Activated naive CD8-positive, alpha-beta T cell treated with anti-CD3 and anti-CD28 coated beads, Interleukin-2, amount 50 U/mL, for 24 hours (primary cell): ENCODE data around the gene BICRAL.
"Not testable (repeated sequence)": the region's sequence is repeated elsewhere in the genome, so short reads cannot be mapped to it uniquely, and the experiment has no call there.

Source experiments
- ATAC-seq: fragments of 150-1000 bp; cut with Tn5 transposase; one replicate; pipeline ENCODE4 v1.10.0; 2021
- DNase-seq: peaks from one replicate; pipeline ENCODE4 v3.0.0; 2021
- H3K27ac Mint-ChIP-seq: one replicate; pipeline ENCODE4 v1.8.0; 2021; ENCODE audit warnings: mild to moderate bottlenecking, mixed read lengths
- H3K27me3 Mint-ChIP-seq: one replicate; pipeline ENCODE4 v1.8.0; 2021; ENCODE audit warnings: mixed read lengths
- H3K36me3 Mint-ChIP-seq: one replicate; pipeline ENCODE4 v1.8.0; 2021; ENCODE audit warnings: low read depth, mixed read lengths
- H3K4me1 Mint-ChIP-seq: one replicate; pipeline ENCODE4 v1.8.0; 2021; ENCODE audit warnings: mixed read lengths
- H3K4me3 Mint-ChIP-seq: one replicate; pipeline ENCODE4 v1.8.0; 2021; ENCODE audit warnings: mild to moderate bottlenecking, moderate library complexity, mixed read lengths
- H3K9me3 Mint-ChIP-seq: one replicate; pipeline ENCODE4 v1.8.0; 2021; ENCODE audit warnings: mixed read lengths

BICRAL gene

DNA sequence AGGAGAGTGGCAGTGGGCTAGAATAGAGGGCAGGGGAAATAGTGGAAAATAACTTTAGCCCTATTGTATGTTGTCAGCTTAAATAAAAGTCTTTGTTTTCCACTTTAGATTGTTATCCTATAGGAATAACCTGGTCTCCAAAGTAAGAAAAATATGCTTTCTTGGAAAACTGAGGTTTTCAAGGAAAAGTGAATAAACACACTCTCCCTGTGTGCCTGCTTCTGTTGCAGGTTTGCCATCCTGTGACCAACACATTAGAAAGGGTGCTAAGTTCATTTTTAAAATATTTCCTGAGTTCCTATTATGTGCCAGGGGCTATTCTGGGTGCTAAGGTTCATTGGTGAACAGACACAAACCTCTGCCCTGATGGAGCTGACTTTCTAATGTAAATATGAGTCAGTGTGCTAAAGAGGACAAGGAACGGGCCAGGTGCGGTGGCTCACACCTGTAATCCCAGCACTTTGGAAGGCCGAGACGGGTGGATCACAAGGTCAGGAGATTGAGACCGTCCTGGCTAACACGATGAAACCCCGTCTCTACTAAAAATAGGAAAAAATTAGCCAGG, 23.5 kb downstream of the BICRAL start:
- no peaks in the 10 kb centered on the region for H3K9me3 Mint-ChIP-seq
- H3K27ac Mint-ChIP-seq: no peak overlapping the region
- no peaks in the 10 kb centered on the region for H3K4me1 Mint-ChIP-seq
- H3K4me3 Mint-ChIP-seq: no peak overlapping the region
- DNase-seq (no peak), ATAC-seq (no peak)
- no peaks in the 10 kb centered on the region for H3K27me3 Mint-ChIP-seq
- H3K36me3 Mint-ChIP-seq: peaks cover 3% of the 10 kb centered on the region

- ATAC-seq, H3K36me3 Mint-ChIP-seq, H3K27me3 Mint-ChIP-seq, H3K9me3 Mint-ChIP-seq, H3K4me1 Mint-ChIP-seq, H3K27ac Mint-ChIP-seq, DNase-seq, H3K4me3 Mint-ChIP-seq: not testable (repeated sequence)
Observed at GRCh38 chr6:42806359-42806758, 24.5 kb downstream of the BICRAL start.

DNA sequence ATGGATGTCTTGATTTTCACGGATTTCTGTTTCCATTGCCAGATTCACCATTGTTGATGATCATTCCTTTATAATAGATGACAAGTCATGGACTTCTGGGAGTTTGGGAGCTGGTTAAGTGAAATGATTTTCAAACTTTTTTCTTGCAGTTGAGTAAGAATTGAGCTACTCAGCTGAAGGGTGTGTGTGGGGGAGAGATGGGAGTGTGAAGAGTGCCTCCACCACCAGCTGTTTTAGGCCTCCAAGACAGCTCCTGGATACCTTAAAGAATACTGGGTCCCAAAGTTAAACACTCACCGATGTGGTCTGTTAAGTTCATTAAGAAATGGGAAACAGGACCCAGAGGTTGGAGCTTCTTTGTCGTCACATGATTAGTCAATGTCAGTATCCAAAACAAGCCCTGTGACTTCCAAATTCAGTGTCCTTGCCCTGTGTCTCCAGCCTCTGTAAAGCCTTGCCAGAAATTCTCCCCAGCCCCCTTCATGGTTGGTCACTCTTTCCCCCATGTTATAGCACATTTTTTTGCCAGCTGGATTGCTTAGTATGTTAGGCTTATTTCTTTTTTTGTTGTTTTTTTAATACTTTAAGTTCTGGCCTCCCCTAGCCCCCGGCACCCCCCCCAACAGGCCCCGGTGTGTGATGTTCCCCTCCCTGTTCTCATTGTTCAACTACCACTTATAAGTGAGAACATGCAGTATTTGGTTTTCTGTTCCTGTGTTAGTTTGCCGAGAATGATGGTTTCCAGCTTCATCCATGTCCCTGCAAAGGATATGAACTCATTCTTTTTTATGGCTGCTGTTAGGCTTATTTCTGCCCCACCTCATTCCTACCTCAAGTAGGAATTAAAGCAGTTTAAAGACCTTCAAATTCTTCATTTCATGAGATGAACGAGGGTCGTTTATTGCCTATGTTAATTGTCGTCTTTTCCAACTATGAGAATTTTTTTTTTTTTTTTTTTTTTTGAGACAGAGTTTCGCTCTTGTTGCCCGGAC, 26.9 kb downstream of the BICRAL start:
- no peak overlapping the region for H3K4me3 Mint-ChIP-seq
- H3K27me3 Mint-ChIP-seq: no peaks in the 10 kb centered on the region
- no peak for ATAC-seq

GRCh38 chr6:42813074-42813645, 31.3 kb downstream of the BICRAL start:
- no peak for DNase-seq
- H3K36me3 Mint-ChIP-seq: peaks cover 4% of the 10 kb centered on the region
- H3K27ac Mint-ChIP-seq: peak overlapping the region; percentile 83
- peaks cover 24% of the 10 kb centered on the region for H3K4me1 Mint-ChIP-seq
- ATAC-seq: peak; percentile 46
- no peaks in the 10 kb centered on the region for H3K27me3 Mint-ChIP-seq
- no peaks in the 10 kb centered on the region for H3K9me3 Mint-ChIP-seq
- no peak overlapping the region for H3K4me3 Mint-ChIP-seq

More for the DNA sequence above, 26.9 kb downstream of the BICRAL start:
- Mint-ChIP-seq H3K4me1 (peaks cover 15% of the 10 kb centered on the region), H3K27ac (no peak overlapping the region), H3K9me3 (no peaks in the 10 kb centered on the region), H3K36me3 (peaks cover 4% of the 10 kb centered on the region)
- DNase-seq: no peak

DNA sequence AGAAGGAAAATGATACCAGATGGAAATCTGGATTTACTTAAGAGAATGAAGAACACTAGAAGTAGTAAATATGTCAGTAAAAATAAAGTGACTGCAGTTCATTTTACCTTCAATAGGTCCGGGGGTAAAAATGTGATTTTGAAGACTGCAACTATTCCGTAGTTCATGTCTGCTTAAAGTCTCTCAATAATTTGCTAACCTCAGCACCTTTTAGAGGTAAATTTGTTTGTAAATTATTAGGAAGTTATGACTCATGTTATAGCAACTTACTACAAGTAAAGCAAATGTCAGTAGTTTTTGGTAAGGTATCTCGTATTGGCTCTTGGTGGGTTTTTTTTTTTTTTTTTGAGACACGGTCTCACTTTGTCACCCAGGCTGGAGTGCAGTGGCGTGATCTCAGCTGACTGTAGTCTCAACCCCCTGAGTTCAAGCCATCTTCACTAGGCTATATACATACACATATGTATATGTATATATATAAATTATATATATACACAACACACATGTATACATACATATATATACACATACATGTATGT, 32.1 kb downstream of the BICRAL start:
- peak; percentile 33 for ATAC-seq
- DNase-seq: no peak
- no peaks in the 10 kb centered on the region for H3K27me3 Mint-ChIP-seq
- no peak overlapping the region for H3K4me3 Mint-ChIP-seq
- H3K9me3 Mint-ChIP-seq: no peaks in the 10 kb centered on the region
- H3K36me3 Mint-ChIP-seq: peaks cover 2% of the 10 kb centered on the region
- peak overlapping the region; percentile 83 for H3K27ac Mint-ChIP-seq
- peaks cover 31% of the 10 kb centered on the region for H3K4me1 Mint-ChIP-seq

DNA sequence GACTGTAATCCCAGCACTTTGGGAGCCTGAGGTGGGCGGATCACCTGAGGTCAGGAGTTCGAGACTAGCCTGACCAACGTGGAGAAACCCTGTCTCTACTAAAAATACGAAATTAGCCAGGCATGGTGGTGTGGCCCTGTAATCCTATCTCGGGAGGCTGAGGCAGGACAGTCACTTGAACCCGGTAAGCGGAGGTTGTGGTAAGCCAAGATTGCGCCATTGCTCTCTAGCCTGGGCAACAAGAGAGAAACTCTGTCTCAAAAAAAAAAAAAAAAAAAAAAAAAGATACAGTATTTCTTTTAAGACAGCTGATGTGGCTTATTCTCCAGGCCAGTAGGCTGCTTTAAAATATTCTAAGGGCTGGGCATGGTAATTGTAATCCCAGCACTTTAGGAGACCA, 33.9 kb downstream of the BICRAL start:
- not testable (repeated sequence) for H3K27me3 Mint-ChIP-seq, H3K9me3 Mint-ChIP-seq, H3K36me3 Mint-ChIP-seq, DNase-seq, ATAC-seq, H3K4me3 Mint-ChIP-seq, H3K27ac Mint-ChIP-seq
- H3K4me1 Mint-ChIP-seq: peaks cover 47% of the 10 kb centered on the region

GRCh38 chr6:42817907-42818306, 36.1 kb downstream of the BICRAL start:
- Mint-ChIP-seq H3K4me1 (peaks cover 51% of the 10 kb centered on the region), H3K27ac (no peak overlapping the region), H3K36me3 (no peaks in the 10 kb centered on the region), H3K9me3 (no peaks in the 10 kb centered on the region), H3K4me3 (no peak overlapping the region), H3K27me3 (no peaks in the 10 kb centered on the region)
- no peak for DNase-seq
- ATAC-seq: no peak

- H3K27me3 Mint-ChIP-seq: no peaks in the 10 kb centered on the region
- DNase-seq: no peak
Observed at GRCh38 chr6:42818416-42818815, 36.6 kb downstream of the BICRAL start.

DNA sequence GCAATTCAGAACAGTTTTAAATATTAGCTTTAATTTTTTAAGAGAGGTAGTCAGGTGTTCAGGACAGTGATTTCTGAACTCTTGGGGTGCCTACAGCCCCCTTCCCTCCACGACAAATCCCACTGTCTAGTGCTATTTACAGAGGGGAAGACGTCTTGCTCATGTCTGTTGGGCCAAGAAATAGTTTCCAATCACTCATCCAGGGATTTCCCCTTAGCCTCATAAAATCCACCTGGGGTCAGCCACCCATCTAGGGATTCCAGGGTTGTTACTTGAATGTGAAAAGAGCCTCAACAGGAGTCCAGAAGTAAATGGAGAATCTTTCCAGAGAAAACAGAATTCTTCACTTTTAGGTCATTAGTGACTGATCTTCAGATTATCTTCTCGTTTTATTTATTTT, 37.0 kb downstream of the BICRAL start:
- H3K9me3 Mint-ChIP-seq: no peaks in the 10 kb centered on the region
- peaks cover 41% of the 10 kb centered on the region for H3K4me1 Mint-ChIP-seq
- no peaks in the 10 kb centered on the region for H3K36me3 Mint-ChIP-seq
- no peaks in the 10 kb centered on the region for H3K27me3 Mint-ChIP-seq
- DNase-seq (no peak), ATAC-seq (peak; percentile 75)
- no peak overlapping the region for H3K4me3 Mint-ChIP-seq
- H3K27ac Mint-ChIP-seq: peak overlapping the region; percentile 62

More at GRCh38 chr6:42818416-42818815, 36.6 kb downstream of the BICRAL start:
- peak overlapping the region; percentile 62 for H3K27ac Mint-ChIP-seq
- no peaks in the 10 kb centered on the region for H3K36me3 Mint-ChIP-seq
- H3K9me3 Mint-ChIP-seq: no peaks in the 10 kb centered on the region
- peaks cover 45% of the 10 kb centered on the region for H3K4me1 Mint-ChIP-seq
- H3K4me3 Mint-ChIP-seq: no peak overlapping the region
- ATAC-seq: no peak

DNA sequence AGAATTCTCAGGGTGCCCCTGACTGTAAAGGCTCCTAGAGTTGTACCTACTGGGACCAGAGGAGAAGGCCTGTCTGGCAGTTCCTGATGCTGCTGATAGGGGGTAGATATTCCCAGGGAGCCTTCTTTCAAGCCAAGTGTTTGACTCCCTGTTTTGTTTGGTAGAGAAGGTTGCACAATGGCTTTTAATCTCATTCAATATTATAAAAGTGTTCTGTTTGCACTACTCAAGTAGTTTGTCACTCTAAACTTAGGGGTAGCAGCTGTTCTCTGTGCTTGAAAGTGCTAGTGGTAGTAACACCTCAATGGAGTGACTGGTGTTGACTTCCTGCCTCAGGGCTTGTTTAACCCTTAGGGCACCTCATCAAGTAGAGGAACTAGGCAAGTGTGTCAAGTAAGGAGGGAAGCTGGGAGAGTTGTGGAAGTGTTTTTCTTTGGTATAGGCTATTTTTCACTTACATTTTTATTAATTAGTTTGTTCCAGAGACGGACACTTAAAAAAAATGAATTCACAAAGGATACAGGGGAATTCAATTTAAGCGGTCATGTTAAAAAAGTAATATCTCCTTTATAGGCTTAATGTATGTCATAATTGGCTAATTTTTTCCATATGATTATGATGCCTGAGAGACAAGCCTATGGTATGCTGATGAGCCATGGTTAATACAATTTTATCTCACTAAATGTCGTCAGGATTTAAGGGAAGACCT, 38.1 kb downstream of the BICRAL start:
- no peak for DNase-seq
- no peaks in the 10 kb centered on the region for H3K36me3 Mint-ChIP-seq
- H3K27me3 Mint-ChIP-seq: no peaks in the 10 kb centered on the region
- no peaks in the 10 kb centered on the region for H3K9me3 Mint-ChIP-seq
- ATAC-seq: peak; percentile 80
- peaks cover 35% of the 10 kb centered on the region for H3K4me1 Mint-ChIP-seq
- H3K4me3 Mint-ChIP-seq: no peak overlapping the region
- peak overlapping the region; percentile 70 for H3K27ac Mint-ChIP-seq

DNA sequence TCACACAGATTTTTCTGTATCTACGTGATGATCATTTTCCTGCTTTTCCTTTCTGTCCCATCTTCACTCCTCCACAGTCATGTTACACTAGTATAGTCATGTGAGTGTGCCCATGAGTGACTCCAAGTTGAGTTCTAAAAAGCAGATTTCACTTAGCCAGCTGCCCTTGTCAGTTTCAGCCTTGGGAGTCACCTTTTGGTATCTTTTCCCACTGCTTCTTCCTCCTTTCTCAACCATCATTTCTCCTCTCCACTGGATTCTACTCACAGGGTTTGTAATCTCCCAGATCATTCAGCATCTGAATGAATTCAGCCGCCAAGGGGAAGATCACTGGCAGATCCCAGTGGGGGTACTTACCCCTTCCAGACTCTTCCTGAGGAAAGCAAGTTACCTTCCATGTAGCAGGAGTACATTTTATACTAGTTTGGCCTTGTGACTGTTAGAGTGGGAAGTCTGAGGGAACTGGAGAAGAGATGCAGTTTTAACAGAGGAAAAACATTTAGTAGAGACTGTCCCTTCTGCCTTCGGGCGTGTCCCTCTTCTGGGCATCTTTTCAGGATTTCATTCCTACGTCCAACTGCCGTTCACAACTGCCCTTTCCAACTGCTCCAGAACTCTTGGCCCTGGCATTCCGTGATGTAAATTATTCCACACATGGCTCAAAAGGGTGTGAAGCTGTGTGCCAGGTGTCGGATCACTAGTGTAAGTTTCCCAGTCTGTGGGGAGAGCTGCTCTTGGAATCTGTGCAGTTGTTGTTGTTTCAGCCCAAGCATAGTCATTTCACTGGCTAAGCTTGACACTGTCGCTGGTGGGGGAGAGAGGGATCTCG, 38.9 kb downstream of the BICRAL start:
- no peak overlapping the region for H3K4me3 Mint-ChIP-seq
- DNase-seq: no peak
- peak overlapping the region; percentile 70 for H3K27ac Mint-ChIP-seq
- H3K36me3 Mint-ChIP-seq: no peaks in the 10 kb centered on the region
- peaks cover 35% of the 10 kb centered on the region for H3K4me1 Mint-ChIP-seq
- no peaks in the 10 kb centered on the region for H3K27me3 Mint-ChIP-seq
- ATAC-seq: no peak
- no peaks in the 10 kb centered on the region for H3K9me3 Mint-ChIP-seq

DNA sequence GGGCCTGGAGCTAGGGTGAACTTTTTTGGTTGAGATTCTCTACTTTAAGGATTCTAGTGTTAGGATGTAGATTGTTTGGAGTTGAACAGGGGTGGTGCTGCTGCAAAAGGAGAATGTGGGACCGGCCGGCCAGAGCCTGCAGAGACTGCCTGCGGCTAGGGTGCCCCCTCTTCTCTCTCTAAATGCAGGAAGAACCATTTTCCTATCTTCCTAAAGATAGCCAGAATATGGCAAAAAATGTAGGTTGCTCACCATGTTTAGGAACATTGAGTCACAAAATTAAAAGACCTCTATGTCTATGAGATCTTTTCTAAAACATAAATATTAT, 39.5 kb downstream of the BICRAL start:
- no peak overlapping the region for H3K27ac Mint-ChIP-seq
- H3K36me3 Mint-ChIP-seq: no peaks in the 10 kb centered on the region
- DNase-seq (no peak), ATAC-seq (no peak)
- H3K4me3 Mint-ChIP-seq: no peak overlapping the region
- no peaks in the 10 kb centered on the region for H3K27me3 Mint-ChIP-seq
- peaks cover 35% of the 10 kb centered on the region for H3K4me1 Mint-ChIP-seq
- no peaks in the 10 kb centered on the region for H3K9me3 Mint-ChIP-seq

- H3K4me1 Mint-ChIP-seq: peaks cover 35% of the 10 kb centered on the region
- no peaks in the 10 kb centered on the region for H3K36me3 Mint-ChIP-seq
- H3K9me3 Mint-ChIP-seq: no peaks in the 10 kb centered on the region
- ATAC-seq (no peak), DNase-seq (no peak)
- no peak overlapping the region for H3K27ac Mint-ChIP-seq
- H3K4me3 Mint-ChIP-seq: no peak overlapping the region
- H3K27me3 Mint-ChIP-seq: no peaks in the 10 kb centered on the region
Observed at GRCh38 chr6:42821846-42822245, 40.0 kb downstream of the BICRAL start.
